HCT116 (cell line): ENCODE measurements around the gene SCFD2.

ENCODE experiments used
- CEBPB ChIP-seq: IDR thresholded peaks from 2 replicates; pipeline ENCODE4 v1.6.1; 2012; ENCODE audit warnings: low read depth
- EZH2 ChIP-seq: fragments of 200-600 bp; sonication (generic); IDR thresholded peaks from 2 replicates; pipeline ENCODE4 v1.6.1; 2017; ENCODE audit warnings: antibody characterized with exemption, mixed run types
- POLR2A ChIP-seq: IDR thresholded peaks from 2 replicates; pipeline ENCODE4 v1.7.0; 2011; ENCODE audit warnings: borderline replicate concordance; ENCODE audit not compliant: insufficient read depth, insufficient read length; ENCODE audit errors: extremely low read depth
- POLR2AphosphoS5 ChIP-seq: IDR thresholded peaks from 2 replicates; pipeline ENCODE4 v1.6.1; 2011; ENCODE audit warnings: mild to moderate bottlenecking, low read depth, low read length, moderate library complexity
- RAD21 ChIP-seq: IDR thresholded peaks from 2 replicates; pipeline ENCODE4 v1.6.1; 2012; ENCODE audit warnings: low read depth, mild to moderate bottlenecking
- REST ChIP-seq: IDR thresholded peaks from 2 replicates; pipeline ENCODE4 v1.6.1; 2012; ENCODE audit warnings: low read depth
- TF ChIP-seq, protein P1 (sequence below), 3 experiments: fragments of 200-600 bp in 1 of 3; sonication (generic) in 1 of 3; IDR thresholded peaks in 2 of 3; conservative IDR thresholded peaks in 1 of 3; 2 replicates each; pipeline ENCODE4 v1.5.1; 2012 to 2017; ENCODE audit warnings: low read depth in 2 of 3, low read length in 2 of 3, antibody characterized with exemption in 1 of 3, borderline replicate concordance in 1 of 3, control low read depth in 1 of 3, mild to moderate bottlenecking in 1 of 3, mixed read lengths in 1 of 3, mixed run types in 1 of 3, moderate library complexity in 1 of 3; ENCODE audit not compliant: insufficient read depth in 1 of 3
- TF ChIP-seq, protein P2 (sequence below): IDR thresholded peaks from 2 replicates; pipeline ENCODE4 v1.6.1; 2012
- TF ChIP-seq, protein P3 (sequence below): IDR thresholded peaks from 2 replicates; pipeline ENCODE4 v1.6.1; 2011; ENCODE audit warnings: mild to moderate bottlenecking, low read length, moderate library complexity; ENCODE audit not compliant: insufficient replicate concordance; ENCODE audit errors: extremely low read depth

DNA sequence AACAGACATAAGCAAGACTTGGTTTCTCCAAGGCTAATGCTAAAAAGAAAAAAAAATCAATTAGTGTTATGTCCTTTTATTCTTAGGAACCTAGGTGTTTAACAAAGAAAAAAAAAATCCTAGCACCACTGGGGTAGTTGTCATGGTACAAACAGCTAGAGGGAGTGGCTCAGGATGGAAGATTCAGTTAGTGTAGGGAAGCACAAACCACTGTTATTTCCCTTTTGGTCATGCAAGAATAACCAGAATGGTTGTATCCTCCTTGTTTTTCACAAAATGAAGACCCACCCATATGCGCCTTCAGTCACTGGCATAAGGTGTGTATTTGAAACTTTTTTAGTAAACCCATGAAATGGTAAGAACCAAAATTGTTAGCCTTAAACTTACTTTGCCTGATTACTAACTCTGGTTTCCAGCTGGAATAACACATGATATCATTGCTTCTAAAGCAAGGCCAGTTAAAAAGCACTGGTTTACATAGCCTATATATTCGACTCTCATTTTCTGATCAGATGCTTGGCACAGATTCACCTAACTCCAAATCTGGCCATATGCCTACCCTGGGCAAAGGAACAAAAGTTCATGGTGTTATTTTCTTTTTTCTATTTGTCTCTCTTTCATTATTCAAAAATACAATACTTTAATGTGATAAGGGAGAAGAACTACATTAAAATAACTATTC, 132.6 kb downstream of the SCFD2 start:
- TF ChIP-seq, protein P1, sequence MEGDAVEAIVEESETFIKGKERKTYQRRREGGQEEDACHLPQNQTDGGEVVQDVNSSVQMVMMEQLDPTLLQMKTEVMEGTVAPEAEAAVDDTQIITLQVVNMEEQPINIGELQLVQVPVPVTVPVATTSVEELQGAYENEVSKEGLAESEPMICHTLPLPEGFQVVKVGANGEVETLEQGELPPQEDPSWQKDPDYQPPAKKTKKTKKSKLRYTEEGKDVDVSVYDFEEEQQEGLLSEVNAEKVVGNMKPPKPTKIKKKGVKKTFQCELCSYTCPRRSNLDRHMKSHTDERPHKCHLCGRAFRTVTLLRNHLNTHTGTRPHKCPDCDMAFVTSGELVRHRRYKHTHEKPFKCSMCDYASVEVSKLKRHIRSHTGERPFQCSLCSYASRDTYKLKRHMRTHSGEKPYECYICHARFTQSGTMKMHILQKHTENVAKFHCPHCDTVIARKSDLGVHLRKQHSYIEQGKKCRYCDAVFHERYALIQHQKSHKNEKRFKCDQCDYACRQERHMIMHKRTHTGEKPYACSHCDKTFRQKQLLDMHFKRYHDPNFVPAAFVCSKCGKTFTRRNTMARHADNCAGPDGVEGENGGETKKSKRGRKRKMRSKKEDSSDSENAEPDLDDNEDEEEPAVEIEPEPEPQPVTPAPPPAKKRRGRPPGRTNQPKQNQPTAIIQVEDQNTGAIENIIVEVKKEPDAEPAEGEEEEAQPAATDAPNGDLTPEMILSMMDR (IDR thresholded peaks at IDR 0.05 in 2 of 3, conservative IDR thresholded peaks at IDR 0.05 in 1 of 3; ENCODE audit: borderline replicate concordance in 1 of 3, insufficient read depth in 1 of 3, low read depth in 2 of 3, low read length in 2 of 3) = no peak
- TF ChIP-seq POLR2A = no peak
- TF ChIP-seq REST = no peak
- no peak for TF ChIP-seq EZH2
- TF ChIP-seq, protein P2, sequence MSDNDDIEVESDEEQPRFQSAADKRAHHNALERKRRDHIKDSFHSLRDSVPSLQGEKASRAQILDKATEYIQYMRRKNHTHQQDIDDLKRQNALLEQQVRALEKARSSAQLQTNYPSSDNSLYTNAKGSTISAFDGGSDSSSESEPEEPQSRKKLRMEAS = no peak
- TF ChIP-seq POLR2AphosphoS5 = no peak
- no peak for TF ChIP-seq RAD21
- TF ChIP-seq, protein P3, sequence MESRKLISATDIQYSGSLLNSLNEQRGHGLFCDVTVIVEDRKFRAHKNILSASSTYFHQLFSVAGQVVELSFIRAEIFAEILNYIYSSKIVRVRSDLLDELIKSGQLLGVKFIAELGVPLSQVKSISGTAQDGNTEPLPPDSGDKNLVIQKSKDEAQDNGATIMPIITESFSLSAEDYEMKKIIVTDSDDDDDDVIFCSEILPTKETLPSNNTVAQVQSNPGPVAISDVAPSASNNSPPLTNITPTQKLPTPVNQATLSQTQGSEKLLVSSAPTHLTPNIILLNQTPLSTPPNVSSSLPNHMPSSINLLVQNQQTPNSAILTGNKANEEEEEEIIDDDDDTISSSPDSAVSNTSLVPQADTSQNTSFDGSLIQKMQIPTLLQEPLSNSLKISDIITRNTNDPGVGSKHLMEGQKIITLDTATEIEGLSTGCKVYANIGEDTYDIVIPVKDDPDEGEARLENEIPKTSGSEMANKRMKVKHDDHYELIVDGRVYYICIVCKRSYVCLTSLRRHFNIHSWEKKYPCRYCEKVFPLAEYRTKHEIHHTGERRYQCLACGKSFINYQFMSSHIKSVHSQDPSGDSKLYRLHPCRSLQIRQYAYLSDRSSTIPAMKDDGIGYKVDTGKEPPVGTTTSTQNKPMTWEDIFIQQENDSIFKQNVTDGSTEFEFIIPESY = no peak
- TF ChIP-seq CEBPB = no peak
